Measurements from ENCODE around the gene PRKCD. TPM values are rescaled to one million over a fixed set of nuclear protein-coding genes. Genes with fewer than 3 reads are reported as not detected.

PRKCD gene
- polyA plus RNA-seq (2013), result 5.3 TPM

DNA sequence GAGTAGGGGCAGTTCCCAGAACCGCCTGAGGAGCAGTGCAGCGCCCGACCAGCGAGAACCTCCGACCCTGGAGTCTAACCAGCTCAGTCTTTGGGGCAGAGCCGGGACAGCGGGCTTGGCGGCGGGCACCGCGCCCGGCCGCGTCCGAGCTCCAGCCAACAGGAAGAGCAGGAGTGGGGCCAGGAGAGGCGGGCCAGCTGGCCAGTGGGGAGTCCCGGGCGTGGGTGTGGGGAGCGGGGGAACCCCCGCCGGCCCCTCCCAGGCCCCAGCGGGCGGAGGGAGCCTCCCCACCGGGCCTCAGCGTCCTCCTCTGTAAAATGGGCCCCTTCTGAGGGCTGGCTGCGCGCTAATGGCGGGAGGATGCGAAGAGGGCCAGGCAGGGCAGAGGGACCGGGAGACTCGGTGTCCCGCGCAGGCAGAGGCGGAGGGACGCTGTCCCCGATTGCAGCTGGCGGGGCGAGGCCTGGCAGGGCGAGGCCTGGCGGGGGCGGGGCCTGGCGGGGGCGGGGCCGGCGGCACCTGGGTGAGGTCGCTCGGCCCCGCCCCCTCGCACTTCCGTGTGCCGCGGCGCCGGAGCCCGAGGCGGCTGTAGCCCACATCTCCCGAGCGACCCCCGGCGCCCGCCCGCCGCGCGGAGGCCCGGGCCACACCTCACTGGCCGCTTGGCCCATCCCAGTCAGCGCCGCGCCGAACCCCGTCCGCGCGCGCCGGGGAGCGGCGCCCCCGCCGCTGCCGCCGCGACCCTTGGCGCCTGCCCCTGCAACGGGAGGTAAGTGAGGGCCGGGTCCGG is at the start of gene PRKCD:
Gene PRKCD (plus strand): TSS at position 550 of the 790 bp plus-strand sequence. CDS start 17,214 bp downstream, outside the sequence.
- POLR2A ChIA-PET, result no interaction called here
- DNase-seq, result peak; percentile 51 to 79 (median 75)
- Histone ChIP-seq H3K36me3 (ENCODE audit: control insufficient read depth in 4 of 4, insufficient read depth in 4 of 4, low read length in 3 of 4) (peaks cover 0 to 14% (median 0%) of the 10 kb centered on the region in 4 experiments), H3K27me3 (replicated peaks in 2 of 5; ENCODE audit: control insufficient read depth in 4 of 5, insufficient read depth in 5 of 5, low read length in 4 of 5) (peaks cover 0 to 29% (median 8%) of the 10 kb centered on the region in 5 experiments), H3K4me3 (ENCODE audit: control insufficient read depth in 1 of 7, extremely low read depth in 1 of 7, insufficient read depth in 4 of 7, low read depth in 2 of 7, low read length in 6 of 7) (peak within 1 kb of the TSS; percentile 61 to 83 (median 73)), H3K4me1 (ENCODE audit: control extremely low read depth in 1 of 4, control insufficient read depth in 4 of 4, insufficient read depth in 4 of 4, low read length in 3 of 4) (peaks cover 2 to 73% (median 39%) of the 10 kb centered on the region in 4 experiments), H3K9me3 (ENCODE audit: control extremely low read depth in 1 of 5, control insufficient read depth in 4 of 5, insufficient read depth in 2 of 5, low read depth in 1 of 5, low read length in 4 of 5) (no peaks in the 10 kb centered on the region), H3K27ac (ENCODE audit: insufficient read depth in 1 of 2, low read depth in 1 of 2, low read length in 2 of 2, poor library complexity in 1 of 2, severe bottlenecking in 2 of 2) (no peak within 1 kb of the TSS)
- CTCF ChIA-PET, result interaction anchor here (0.6 to 3.5 kb wide), 11 partner anchors 13 to 46 kb away, joined by 3 to 14 read pairs (median 4); no protein-coding TSS in a partner anchor
- under 1% methylated on average over 68 of the region's 88 CpGs for WGBS (ENCODE audit: insufficient coverage)

DNA sequence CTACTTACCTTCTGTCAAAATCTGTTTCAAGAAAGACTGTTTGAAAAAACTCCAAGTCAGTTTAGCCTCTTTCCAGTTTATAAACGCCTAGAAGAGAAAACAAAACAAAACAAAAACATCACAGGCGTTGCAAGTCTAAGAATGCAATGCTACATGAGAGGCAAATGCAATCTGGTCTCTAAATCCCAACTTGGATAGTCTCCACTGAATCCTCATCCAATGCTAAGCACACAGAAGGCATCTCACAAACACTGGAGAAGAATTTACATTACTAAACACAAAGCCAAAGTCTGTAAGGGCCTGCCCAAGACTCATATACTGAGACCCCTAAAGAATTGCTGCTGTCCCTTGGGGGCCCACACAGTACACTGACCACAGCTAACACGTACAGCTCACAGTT is 49.2 kb upstream of the PRKCD start:
- ChIA-PET CTCF (interaction anchor here (0.9 to 11.2 kb wide), 7 partner anchors 8 to 781 kb away, joined by 3 to 117 read pairs (median 3); no protein-coding TSS in a partner anchor), POLR2A (no interaction called here)
- whole genome bisulfite sequencing (ENCODE audit: insufficient coverage), result 100% methylated on average over 3 of the region's 3 CpGs
- H3K27me3 ChIP-seq (replicated peaks in 2 of 5; ENCODE audit: control insufficient read depth in 4 of 5, insufficient read depth in 5 of 5, low read length in 4 of 5), result no peaks in the 10 kb centered on the region
- H3K4me3 ChIP-seq (ENCODE audit: control insufficient read depth in 1 of 7, extremely low read depth in 1 of 7, insufficient read depth in 4 of 7, low read depth in 2 of 7, low read length in 6 of 7), result no peak overlapping the region
- DNase-seq, result no peak
- peaks cover 9 to 49% (median 36%) of the 10 kb centered on the region in 4 experiments for H3K36me3 ChIP-seq (ENCODE audit: control insufficient read depth in 4 of 4, insufficient read depth in 4 of 4, low read length in 3 of 4)
- peaks cover 0 to 28% (median 8%) of the 10 kb centered on the region in 4 experiments for H3K4me1 ChIP-seq (ENCODE audit: control extremely low read depth in 1 of 4, control insufficient read depth in 4 of 4, insufficient read depth in 4 of 4, low read length in 3 of 4)
- H3K27ac ChIP-seq (ENCODE audit: insufficient read depth in 1 of 2, low read depth in 1 of 2, low read length in 2 of 2, poor library complexity in 1 of 2, severe bottlenecking in 2 of 2), result no peak overlapping the region
- H3K9me3 ChIP-seq (ENCODE audit: control extremely low read depth in 1 of 5, control insufficient read depth in 4 of 5, insufficient read depth in 2 of 5, low read depth in 1 of 5, low read length in 4 of 5), result no peaks in the 10 kb centered on the region

DNA sequence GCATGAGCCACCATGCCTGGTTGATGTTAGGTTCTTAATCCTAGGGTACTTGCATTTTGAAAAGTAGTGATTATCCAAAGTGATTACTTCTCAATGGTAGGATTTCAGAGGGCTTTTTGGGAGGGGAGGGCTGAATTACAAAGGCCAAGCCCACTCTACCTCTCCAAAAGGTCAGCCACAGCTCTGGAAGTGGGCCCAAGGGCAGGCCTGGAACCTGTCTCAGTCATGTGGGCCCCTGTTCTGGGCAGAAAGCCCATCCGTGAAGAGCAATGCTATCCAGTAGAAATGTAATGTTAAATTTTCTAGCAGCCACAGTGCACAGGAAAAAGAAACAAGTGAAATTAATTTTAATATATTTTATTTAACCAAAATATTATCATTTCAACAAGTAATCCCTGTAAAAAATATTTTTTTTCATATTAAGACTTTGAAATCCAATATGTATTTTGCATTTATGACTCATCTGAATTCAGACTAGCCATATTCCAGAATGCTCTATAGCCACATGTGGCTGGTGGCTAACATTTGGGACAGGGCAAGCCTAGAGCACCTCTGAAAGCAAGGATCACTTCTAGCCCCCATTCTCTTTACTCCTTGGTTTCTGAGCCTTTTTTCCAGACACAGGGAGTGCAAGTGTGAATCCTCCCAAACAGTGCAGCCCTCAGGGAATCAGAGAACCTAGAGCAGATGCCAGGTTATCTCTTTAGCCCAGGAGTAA is 47.6 kb upstream of the PRKCD start:
- peaks cover 9 to 60% (median 48%) of the 10 kb centered on the region in 4 experiments for H3K36me3 ChIP-seq (ENCODE audit: control insufficient read depth in 4 of 4, insufficient read depth in 4 of 4, low read length in 3 of 4)
- no CpG with 5 or more reads among the region's 1 CpG for WGBS (ENCODE audit: insufficient coverage)
- no peak overlapping the region for H3K4me3 ChIP-seq (ENCODE audit: control insufficient read depth in 1 of 7, extremely low read depth in 1 of 7, insufficient read depth in 4 of 7, low read depth in 2 of 7, low read length in 6 of 7)
- no peaks in the 10 kb centered on the region for H3K9me3 ChIP-seq (ENCODE audit: control extremely low read depth in 1 of 5, control insufficient read depth in 4 of 5, insufficient read depth in 2 of 5, low read depth in 1 of 5, low read length in 4 of 5)
- ChIA-PET CTCF (interaction anchor here (0.9 to 11.2 kb wide), 13 partner anchors 9 to 86 kb away, joined by 3 to 118 read pairs (median 6); partner anchors contain the start of gene RFT1), POLR2A (no interaction called here)
- no peak for DNase-seq
- H3K4me1 ChIP-seq (ENCODE audit: control extremely low read depth in 1 of 4, control insufficient read depth in 4 of 4, insufficient read depth in 4 of 4, low read length in 3 of 4), result peaks cover 0 to 28% (median 8%) of the 10 kb centered on the region in 4 experiments
- H3K27ac ChIP-seq (ENCODE audit: insufficient read depth in 1 of 2, low read depth in 1 of 2, low read length in 2 of 2, poor library complexity in 1 of 2, severe bottlenecking in 2 of 2), result no peak overlapping the region
- H3K27me3 ChIP-seq (replicated peaks in 2 of 5; ENCODE audit: control insufficient read depth in 4 of 5, insufficient read depth in 5 of 5, low read length in 4 of 5), result no peaks in the 10 kb centered on the region

DNA sequence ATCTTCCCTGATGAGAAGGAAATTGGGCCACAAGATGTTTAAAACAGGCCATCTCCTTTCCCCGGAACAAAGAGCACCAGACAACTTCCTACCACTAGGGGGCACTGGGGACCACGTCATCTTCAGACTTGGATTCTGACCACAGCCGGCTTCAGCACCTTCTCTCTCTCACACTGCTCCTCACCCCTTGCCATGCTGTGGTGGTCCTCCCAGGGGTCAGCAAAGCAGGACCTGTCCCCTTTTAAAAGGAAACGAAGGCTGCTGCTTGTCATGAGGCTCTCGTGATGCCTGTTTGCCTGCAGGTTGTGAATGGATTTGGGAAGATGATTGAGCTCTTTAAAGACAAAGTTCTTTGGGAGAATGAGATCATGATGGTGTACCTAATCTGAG is 47.0 kb upstream of the PRKCD start:
- H3K9me3 ChIP-seq (ENCODE audit: control extremely low read depth in 1 of 5, control insufficient read depth in 4 of 5, insufficient read depth in 2 of 5, low read depth in 1 of 5, low read length in 4 of 5), result no peaks in the 10 kb centered on the region
- 0% methylated on average over 3 of the region's 5 CpGs for WGBS (ENCODE audit: insufficient coverage)
- peaks cover 9 to 60% (median 52%) of the 10 kb centered on the region in 4 experiments for H3K36me3 ChIP-seq (ENCODE audit: control insufficient read depth in 4 of 4, insufficient read depth in 4 of 4, low read length in 3 of 4)
- peak; percentile 74 to 87 (median 82) for DNase-seq
- no peak overlapping the region for H3K4me3 ChIP-seq (ENCODE audit: control insufficient read depth in 1 of 7, extremely low read depth in 1 of 7, insufficient read depth in 4 of 7, low read depth in 2 of 7, low read length in 6 of 7)
- H3K27me3 ChIP-seq (replicated peaks in 2 of 5; ENCODE audit: control insufficient read depth in 4 of 5, insufficient read depth in 5 of 5, low read length in 4 of 5), result no peaks in the 10 kb centered on the region
- peaks cover 0 to 28% (median 8%) of the 10 kb centered on the region in 4 experiments for H3K4me1 ChIP-seq (ENCODE audit: control extremely low read depth in 1 of 4, control insufficient read depth in 4 of 4, insufficient read depth in 4 of 4, low read length in 3 of 4)
- H3K27ac ChIP-seq (ENCODE audit: insufficient read depth in 1 of 2, low read depth in 1 of 2, low read length in 2 of 2, poor library complexity in 1 of 2, severe bottlenecking in 2 of 2), result no peak overlapping the region
- POLR2A ChIA-PET, result no interaction called here
- CTCF ChIA-PET, result interaction anchor here (0.8 to 11.2 kb wide), 19 partner anchors 9 to 165 kb away, joined by 3 to 118 read pairs (median 5); partner anchors contain the start of gene RFT1

DNA sequence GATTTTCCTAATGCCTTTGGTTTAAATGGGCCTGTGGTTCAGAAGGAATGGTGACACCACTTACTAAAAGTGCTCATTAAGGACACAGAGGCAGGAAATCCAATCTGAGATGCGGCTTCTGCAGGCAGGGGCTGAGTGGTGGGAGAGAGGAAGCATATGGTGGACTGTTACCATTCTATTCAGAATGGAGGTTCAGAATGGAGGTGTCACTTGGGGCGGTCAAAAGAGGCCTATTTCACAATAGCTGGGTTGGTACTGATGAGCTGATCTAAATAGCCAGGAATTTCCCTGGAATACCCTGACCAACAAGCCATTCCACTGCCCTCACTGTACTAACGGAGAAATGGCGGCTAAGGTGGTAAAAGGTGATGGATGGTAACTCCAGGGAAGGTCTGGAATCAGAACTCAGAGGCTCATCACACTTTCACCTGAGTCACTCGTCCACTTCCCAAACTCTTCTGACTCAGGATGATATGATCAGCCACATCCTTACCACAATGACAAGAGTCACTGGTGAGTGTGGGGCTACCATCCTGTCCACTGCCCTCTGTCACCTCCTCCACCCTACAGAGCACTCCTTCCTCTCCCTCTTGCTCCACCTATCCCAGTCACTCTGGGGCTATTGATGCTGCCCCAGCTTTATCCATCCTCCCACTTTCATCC is 46.5 kb upstream of the PRKCD start:
- peak in 2 of 3 donors; percentile 70 to 72 for DNase-seq
- H3K36me3 ChIP-seq (ENCODE audit: control insufficient read depth in 4 of 4, insufficient read depth in 4 of 4, low read length in 3 of 4), result peaks cover 9 to 60% (median 53%) of the 10 kb centered on the region in 4 experiments
- no peaks in the 10 kb centered on the region for H3K27me3 ChIP-seq (replicated peaks in 2 of 5; ENCODE audit: control insufficient read depth in 4 of 5, insufficient read depth in 5 of 5, low read length in 4 of 5)
- 58% methylated on average over 3 of the region's 5 CpGs for WGBS (ENCODE audit: insufficient coverage)
- H3K4me1 ChIP-seq (ENCODE audit: control extremely low read depth in 1 of 4, control insufficient read depth in 4 of 4, insufficient read depth in 4 of 4, low read length in 3 of 4), result peaks cover 0 to 24% (median 8%) of the 10 kb centered on the region in 4 experiments
- no peak overlapping the region for H3K27ac ChIP-seq (ENCODE audit: insufficient read depth in 1 of 2, low read depth in 1 of 2, low read length in 2 of 2, poor library complexity in 1 of 2, severe bottlenecking in 2 of 2)
- ChIA-PET POLR2A (no interaction called here), CTCF (interaction anchor here (0.8 to 11.2 kb wide), 20 partner anchors 8 to 165 kb away, joined by 3 to 118 read pairs (median 4); partner anchors contain the start of gene RFT1)
- no peaks in the 10 kb centered on the region for H3K9me3 ChIP-seq (ENCODE audit: control extremely low read depth in 1 of 5, control insufficient read depth in 4 of 5, insufficient read depth in 2 of 5, low read depth in 1 of 5, low read length in 4 of 5)
- peak overlapping the region in 1 of 7 experiments; percentile 13 for H3K4me3 ChIP-seq (ENCODE audit: control insufficient read depth in 1 of 7, extremely low read depth in 1 of 7, insufficient read depth in 4 of 7, low read depth in 2 of 7, low read length in 6 of 7)

DNA sequence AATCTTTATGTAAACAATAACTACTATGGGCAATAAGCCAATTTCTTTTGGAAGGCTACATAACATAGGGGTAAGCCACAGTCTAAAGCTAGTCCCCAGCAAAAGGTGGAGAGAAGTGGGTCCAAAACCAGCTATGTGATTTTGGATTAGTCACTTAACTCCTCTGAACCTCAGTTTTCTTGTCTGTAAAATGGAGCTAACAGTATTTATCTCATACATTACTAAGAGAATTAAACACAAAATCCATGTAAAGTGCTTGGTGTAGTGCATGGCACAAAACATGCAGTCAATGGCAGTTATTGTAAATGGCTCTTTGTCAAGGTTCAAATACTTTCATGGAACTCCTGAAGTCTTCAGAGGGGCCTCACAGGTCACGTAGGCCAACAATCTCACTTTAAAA is 44.1 kb upstream of the PRKCD start:
- no peak overlapping the region for H3K4me3 ChIP-seq (ENCODE audit: control insufficient read depth in 1 of 7, extremely low read depth in 1 of 7, insufficient read depth in 4 of 7, low read depth in 2 of 7, low read length in 6 of 7)
- H3K4me1 ChIP-seq (ENCODE audit: control extremely low read depth in 1 of 4, control insufficient read depth in 4 of 4, insufficient read depth in 4 of 4, low read length in 3 of 4), result peaks cover 0 to 17% (median 7%) of the 10 kb centered on the region in 4 experiments
- peaks cover 18 to 68% (median 54%) of the 10 kb centered on the region in 4 experiments for H3K36me3 ChIP-seq (ENCODE audit: control insufficient read depth in 4 of 4, insufficient read depth in 4 of 4, low read length in 3 of 4)
- no peak for DNase-seq
- ChIA-PET CTCF (interaction anchor here (1.1 to 11.2 kb wide), 6 partner anchors 13 to 103 kb away, joined by 3 to 118 read pairs (median 35); partner anchors contain the start of gene RFT1), POLR2A (no interaction called here)
- no peaks in the 10 kb centered on the region for H3K9me3 ChIP-seq (ENCODE audit: control extremely low read depth in 1 of 5, control insufficient read depth in 4 of 5, insufficient read depth in 2 of 5, low read depth in 1 of 5, low read length in 4 of 5)
- H3K27me3 ChIP-seq (replicated peaks in 2 of 5; ENCODE audit: control insufficient read depth in 4 of 5, insufficient read depth in 5 of 5, low read length in 4 of 5), result no peaks in the 10 kb centered on the region
- no peak overlapping the region for H3K27ac ChIP-seq (ENCODE audit: insufficient read depth in 1 of 2, low read depth in 1 of 2, low read length in 2 of 2, poor library complexity in 1 of 2, severe bottlenecking in 2 of 2)
- 100% methylated on average over 1 of the region's 1 CpG for WGBS (ENCODE audit: insufficient coverage)
